Measurements from ENCODE around the gene CDK12. TPM values are rescaled to one million over a fixed set of nuclear protein-coding genes. Genes with fewer than 3 reads are reported as not detected.
"Not testable (repeated sequence)": the region's sequence is repeated elsewhere in the genome, so short reads cannot be mapped to it uniquely, and the experiment has no call there.

CDK12 gene
- total and polyA plus RNA-seq, 7 donors, result 3.5 to 25.3 (median 17.8) TPM

DNA sequence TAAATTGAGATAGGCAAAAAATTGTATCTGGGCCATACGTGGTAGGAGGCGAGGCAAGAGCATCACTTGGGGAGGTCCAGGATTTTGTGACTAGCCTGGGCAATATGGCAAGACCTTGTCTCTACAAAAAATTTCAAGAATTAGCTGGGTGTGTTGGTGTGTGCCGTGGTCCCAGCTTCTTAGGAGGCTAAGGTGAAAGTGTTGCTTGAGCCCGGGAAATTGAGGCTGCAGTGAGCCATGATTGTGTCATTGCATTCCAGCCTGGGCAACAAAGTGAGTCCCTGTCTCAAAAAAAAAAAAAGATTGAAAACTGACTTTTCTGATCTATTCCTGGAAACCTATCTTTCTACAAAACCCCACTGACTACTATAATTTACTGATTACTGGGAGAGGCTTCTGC is 26.7 kb downstream of the CDK12 start:
- intact Hi-C loops (cut with DNase I), result no loop called here
- TF ChIP-seq, protein P1, sequence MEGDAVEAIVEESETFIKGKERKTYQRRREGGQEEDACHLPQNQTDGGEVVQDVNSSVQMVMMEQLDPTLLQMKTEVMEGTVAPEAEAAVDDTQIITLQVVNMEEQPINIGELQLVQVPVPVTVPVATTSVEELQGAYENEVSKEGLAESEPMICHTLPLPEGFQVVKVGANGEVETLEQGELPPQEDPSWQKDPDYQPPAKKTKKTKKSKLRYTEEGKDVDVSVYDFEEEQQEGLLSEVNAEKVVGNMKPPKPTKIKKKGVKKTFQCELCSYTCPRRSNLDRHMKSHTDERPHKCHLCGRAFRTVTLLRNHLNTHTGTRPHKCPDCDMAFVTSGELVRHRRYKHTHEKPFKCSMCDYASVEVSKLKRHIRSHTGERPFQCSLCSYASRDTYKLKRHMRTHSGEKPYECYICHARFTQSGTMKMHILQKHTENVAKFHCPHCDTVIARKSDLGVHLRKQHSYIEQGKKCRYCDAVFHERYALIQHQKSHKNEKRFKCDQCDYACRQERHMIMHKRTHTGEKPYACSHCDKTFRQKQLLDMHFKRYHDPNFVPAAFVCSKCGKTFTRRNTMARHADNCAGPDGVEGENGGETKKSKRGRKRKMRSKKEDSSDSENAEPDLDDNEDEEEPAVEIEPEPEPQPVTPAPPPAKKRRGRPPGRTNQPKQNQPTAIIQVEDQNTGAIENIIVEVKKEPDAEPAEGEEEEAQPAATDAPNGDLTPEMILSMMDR (IDR thresholded peaks at IDR 0.05), result no peak
- ATAC-seq (no peak), DNase-seq (no peak)
- no peak overlapping the region for H3K4me3 ChIP-seq
- no peaks in the 10 kb centered on the region for H3K27me3 ChIP-seq (ENCODE audit: insufficient read depth in 3 of 3, low read length in 2 of 3)
- peaks cover 0 to 35% of the 10 kb centered on the region in 2 donors for H3K36me3 ChIP-seq (ENCODE audit: insufficient read depth in 1 of 2, low read depth in 1 of 2)
- H3K27ac ChIP-seq, result no peak overlapping the region
- WGBS, 3 donors, result 88 to 96% (median 95%) methylated on average over 4 of the region's 4 CpGs
- H3K9me3 ChIP-seq, result no peaks in the 10 kb centered on the region
- peaks cover 6% of the 10 kb centered on the region for H3K4me1 ChIP-seq

DNA sequence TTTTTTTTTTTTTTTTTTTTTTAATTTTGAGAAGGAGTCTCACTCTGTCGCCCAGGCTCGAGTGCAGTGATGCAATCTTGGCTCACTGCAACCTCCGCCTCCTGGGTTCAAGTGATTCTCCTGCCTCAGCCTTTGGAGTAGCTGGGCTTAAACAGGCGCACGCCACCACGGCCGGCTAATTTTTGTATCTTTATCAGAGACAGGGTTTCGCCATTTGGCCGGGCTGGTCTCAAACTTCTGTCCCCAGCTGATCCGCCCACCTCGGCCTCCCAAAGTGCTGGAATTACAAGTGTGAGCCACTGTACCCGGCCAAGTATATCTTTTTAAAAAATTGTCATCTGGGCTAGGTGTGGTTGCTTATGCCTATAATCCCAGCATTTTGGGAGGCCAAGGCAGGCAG is 35.6 kb downstream of the CDK12 start:
- H3K27ac ChIP-seq; H3K27me3 ChIP-seq (ENCODE audit: insufficient read depth in 3 of 3, low read length in 2 of 3); ATAC-seq; intact Hi-C loops (cut with DNase I); H3K9me3 ChIP-seq; H3K4me3 ChIP-seq; DNase-seq; H3K4me1 ChIP-seq: not testable (repeated sequence)
- H3K36me3 ChIP-seq (ENCODE audit: insufficient read depth in 1 of 2, low read depth in 1 of 2), result peaks cover 7 to 96% of the 10 kb centered on the region in 2 donors
- 92 to 97% (median 96%) methylated on average over 12 of the region's 12 CpGs for WGBS, 3 donors

DNA sequence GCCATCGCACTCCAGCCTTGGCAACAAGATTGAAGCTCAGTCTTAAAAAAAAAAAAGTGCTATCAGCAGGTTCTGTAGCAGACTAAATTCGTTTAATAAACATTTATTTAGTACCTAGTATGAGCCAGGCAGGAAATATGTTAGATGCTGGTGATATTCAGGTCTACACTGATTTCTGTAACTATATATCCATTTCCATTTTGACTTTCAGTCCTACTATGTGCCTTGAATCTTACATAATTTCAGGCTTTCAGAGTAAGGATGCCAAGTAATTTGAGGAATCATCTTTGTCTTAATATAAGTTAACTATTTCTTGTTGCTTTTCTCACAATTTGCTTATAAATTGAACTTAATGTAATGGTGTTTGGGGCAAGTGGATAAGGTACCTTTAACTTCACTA is 46.2 kb downstream of the CDK12 start:
- no peak for DNase-seq
- ATAC-seq, result no peak
- Histone ChIP-seq H3K27ac (no peak overlapping the region), H3K4me1 (no peaks in the 10 kb centered on the region), H3K27me3 (ENCODE audit: insufficient read depth in 3 of 3, low read length in 2 of 3) (no peaks in the 10 kb centered on the region), H3K9me3 (no peaks in the 10 kb centered on the region), H3K4me3 (no peak overlapping the region), H3K36me3 (ENCODE audit: insufficient read depth in 1 of 2, low read depth in 1 of 2) (peaks cover 16 to 100% of the 10 kb centered on the region in 2 donors)
- TF ChIP-seq, protein P1 (IDR thresholded peaks at IDR 0.05), result no peak
- intact Hi-C loops (cut with DNase I), result no loop called here
- 86 to 90% (median 87%) methylated on average over 2 of the region's 2 CpGs for WGBS, 3 donors

DNA sequence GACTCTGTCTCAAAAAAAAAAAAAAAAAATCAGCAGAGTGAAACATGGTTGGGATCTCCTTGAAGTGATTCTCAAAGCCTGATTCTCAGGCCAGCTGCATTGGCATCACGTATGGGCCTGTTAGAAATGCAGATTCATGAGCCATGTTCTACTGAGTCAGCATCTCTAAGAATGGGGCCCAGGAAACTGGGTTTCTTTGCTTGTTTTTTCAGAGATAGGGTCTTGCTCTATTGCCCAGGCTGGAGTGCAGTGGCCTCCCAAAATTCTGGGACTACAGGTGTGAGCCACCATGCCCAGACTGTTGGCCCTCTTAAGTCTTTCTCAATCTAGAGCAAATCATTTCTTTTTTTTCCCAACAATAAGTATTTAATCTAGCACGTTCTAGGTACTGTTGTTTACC is 47.7 kb downstream of the CDK12 start:
- no peak overlapping the region for H3K4me3 ChIP-seq
- DNase-seq (no peak), ATAC-seq (no peak)
- WGBS, 3 donors, result 92 to 94% (median 93%) methylated on average over 2 of the region's 2 CpGs
- no peaks in the 10 kb centered on the region for H3K9me3 ChIP-seq
- peaks cover 10 to 100% of the 10 kb centered on the region in 2 donors for H3K36me3 ChIP-seq (ENCODE audit: insufficient read depth in 1 of 2, low read depth in 1 of 2)
- H3K27ac ChIP-seq, result no peak overlapping the region
- intact Hi-C loops (cut with DNase I), result no loop called here
- H3K27me3 ChIP-seq (ENCODE audit: insufficient read depth in 3 of 3, low read length in 2 of 3), result no peaks in the 10 kb centered on the region
- H3K4me1 ChIP-seq, result no peaks in the 10 kb centered on the region
- TF ChIP-seq, protein P1 (IDR thresholded peaks at IDR 0.05), result no peak

DNA sequence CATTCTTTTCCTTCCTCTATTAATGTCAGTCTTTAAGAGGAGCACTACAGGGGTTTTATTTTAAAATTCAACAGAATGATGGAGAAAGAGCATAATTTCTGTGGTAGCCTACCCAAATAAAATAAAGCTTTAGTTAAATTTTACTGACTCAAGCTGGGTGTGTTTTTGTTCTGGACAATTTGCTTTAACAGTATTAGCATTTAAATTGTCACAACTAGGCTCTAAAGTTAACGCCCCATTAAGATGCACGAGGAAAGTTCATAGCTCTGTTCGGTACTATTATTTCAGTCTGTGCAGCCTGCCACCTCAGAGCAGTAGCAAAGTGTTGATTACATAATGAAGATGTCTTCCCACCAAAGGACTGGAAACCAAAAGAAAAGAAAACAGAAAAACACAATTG is 52.0 kb downstream of the CDK12 start:
- no peak overlapping the region for H3K4me3 ChIP-seq
- DNase-seq (no peak), ATAC-seq (no peak)
- intact Hi-C loops (cut with DNase I), result loop anchor here in 1 of 2 donors (10.0 kb wide), 1 partner anchor 79 kb away; no protein-coding TSS in a partner anchor
- H3K9me3 ChIP-seq, result no peaks in the 10 kb centered on the region
- no peaks in the 10 kb centered on the region for H3K27me3 ChIP-seq (ENCODE audit: insufficient read depth in 3 of 3, low read length in 2 of 3)
- no peak overlapping the region for H3K27ac ChIP-seq
- H3K36me3 ChIP-seq (ENCODE audit: insufficient read depth in 1 of 2, low read depth in 1 of 2), result peaks cover 7 to 100% of the 10 kb centered on the region in 2 donors
- TF ChIP-seq, protein P1 (IDR thresholded peaks at IDR 0.05), result no peak
- H3K4me1 ChIP-seq, result no peaks in the 10 kb centered on the region
- WGBS, 3 donors, result 81 to 87% (median 82%) methylated on average over 3 of the region's 3 CpGs
